OCI-LY1 (cell line): ENCODE results near the gene YAP1.

Experiments
- EZH2 ChIP-seq: fragments of 200-600 bp; sonication (generic), shearing (Covaris generic); IDR thresholded peaks from 2 replicates; pipeline ENCODE4 v1.8.0; 2017; ENCODE audit warnings: borderline replicate concordance, mixed run types, mild to moderate bottlenecking, antibody characterized with exemption, low read length, moderate library complexity, mixed read lengths
- TF ChIP-seq, protein P1 (sequence below): fragments of 200-600 bp; sonication (generic), shearing (Covaris generic); IDR thresholded peaks from 2 replicates; pipeline ENCODE4 v1.5.1; 2017; ENCODE audit warnings: mild to moderate bottlenecking, antibody characterized with exemption, low read length, moderate library complexity, mixed read lengths

DNA sequence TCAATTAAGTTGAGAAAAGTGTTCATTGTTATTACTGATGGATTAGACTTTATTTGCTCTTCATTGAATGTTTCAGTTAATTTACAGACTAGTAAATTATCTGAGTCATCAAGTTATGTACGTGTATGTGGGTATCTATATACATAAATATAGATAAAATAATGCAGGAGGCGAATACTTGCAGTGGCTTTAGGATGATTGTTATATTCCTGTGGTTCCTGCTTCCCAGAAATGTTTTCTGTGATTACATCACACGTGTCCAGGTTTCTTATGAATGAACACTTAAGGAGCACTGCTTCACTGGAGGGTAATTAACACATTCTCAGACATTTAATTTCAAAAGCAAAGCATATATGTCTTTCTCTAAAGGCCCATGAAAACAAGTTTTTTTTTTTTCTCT lies 28.4 kb downstream of the YAP1 start:
- TF ChIP-seq, protein P1, sequence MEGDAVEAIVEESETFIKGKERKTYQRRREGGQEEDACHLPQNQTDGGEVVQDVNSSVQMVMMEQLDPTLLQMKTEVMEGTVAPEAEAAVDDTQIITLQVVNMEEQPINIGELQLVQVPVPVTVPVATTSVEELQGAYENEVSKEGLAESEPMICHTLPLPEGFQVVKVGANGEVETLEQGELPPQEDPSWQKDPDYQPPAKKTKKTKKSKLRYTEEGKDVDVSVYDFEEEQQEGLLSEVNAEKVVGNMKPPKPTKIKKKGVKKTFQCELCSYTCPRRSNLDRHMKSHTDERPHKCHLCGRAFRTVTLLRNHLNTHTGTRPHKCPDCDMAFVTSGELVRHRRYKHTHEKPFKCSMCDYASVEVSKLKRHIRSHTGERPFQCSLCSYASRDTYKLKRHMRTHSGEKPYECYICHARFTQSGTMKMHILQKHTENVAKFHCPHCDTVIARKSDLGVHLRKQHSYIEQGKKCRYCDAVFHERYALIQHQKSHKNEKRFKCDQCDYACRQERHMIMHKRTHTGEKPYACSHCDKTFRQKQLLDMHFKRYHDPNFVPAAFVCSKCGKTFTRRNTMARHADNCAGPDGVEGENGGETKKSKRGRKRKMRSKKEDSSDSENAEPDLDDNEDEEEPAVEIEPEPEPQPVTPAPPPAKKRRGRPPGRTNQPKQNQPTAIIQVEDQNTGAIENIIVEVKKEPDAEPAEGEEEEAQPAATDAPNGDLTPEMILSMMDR = no peak
- TF ChIP-seq EZH2 = no peak
